ENCODE data around the gene DLGAP1.

DNA sequence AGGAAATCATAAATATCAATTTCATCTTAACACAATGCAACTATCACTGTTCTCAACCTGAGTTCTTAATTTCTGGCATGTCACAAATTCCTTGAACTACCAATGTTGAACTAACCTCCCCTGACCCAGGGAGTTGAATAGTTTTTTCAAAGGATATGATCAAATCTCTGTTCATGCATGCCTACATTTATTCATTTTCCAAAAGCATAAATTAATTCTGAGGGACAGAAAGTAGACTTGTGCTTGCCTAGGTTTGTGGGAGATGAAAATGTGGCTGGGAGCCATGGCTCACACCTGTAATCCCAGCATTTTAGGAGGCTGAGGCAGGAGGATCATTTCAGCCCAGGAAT, 829.4 kb downstream of the DLGAP1 start:
- TF ChIP-seq CTCF (IDR thresholded peaks at IDR 0.05; ENCODE audit: insufficient read depth, low read length) (no peak), GABPA (IDR thresholded peaks at IDR 0.05; ENCODE audit: low read depth) (no peak), POLR2AphosphoS5 (IDR thresholded peaks at IDR 0.05; ENCODE audit: low read depth) (no peak), SPI1 (IDR thresholded peaks at IDR 0.05; ENCODE audit: borderline replicate concordance, low read depth) (no peak)
- TF ChIP-seq, protein P1, sequence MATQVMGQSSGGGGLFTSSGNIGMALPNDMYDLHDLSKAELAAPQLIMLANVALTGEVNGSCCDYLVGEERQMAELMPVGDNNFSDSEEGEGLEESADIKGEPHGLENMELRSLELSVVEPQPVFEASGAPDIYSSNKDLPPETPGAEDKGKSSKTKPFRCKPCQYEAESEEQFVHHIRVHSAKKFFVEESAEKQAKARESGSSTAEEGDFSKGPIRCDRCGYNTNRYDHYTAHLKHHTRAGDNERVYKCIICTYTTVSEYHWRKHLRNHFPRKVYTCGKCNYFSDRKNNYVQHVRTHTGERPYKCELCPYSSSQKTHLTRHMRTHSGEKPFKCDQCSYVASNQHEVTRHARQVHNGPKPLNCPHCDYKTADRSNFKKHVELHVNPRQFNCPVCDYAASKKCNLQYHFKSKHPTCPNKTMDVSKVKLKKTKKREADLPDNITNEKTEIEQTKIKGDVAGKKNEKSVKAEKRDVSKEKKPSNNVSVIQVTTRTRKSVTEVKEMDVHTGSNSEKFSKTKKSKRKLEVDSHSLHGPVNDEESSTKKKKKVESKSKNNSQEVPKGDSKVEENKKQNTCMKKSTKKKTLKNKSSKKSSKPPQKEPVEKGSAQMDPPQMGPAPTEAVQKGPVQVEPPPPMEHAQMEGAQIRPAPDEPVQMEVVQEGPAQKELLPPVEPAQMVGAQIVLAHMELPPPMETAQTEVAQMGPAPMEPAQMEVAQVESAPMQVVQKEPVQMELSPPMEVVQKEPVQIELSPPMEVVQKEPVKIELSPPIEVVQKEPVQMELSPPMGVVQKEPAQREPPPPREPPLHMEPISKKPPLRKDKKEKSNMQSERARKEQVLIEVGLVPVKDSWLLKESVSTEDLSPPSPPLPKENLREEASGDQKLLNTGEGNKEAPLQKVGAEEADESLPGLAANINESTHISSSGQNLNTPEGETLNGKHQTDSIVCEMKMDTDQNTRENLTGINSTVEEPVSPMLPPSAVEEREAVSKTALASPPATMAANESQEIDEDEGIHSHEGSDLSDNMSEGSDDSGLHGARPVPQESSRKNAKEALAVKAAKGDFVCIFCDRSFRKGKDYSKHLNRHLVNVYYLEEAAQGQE (IDR thresholded peaks at IDR 0.05; ENCODE audit: insufficient replicate concordance, low read depth): no peak

Data from HL-60 (cell line).